HEK293 (cell line): ENCODE measurements around the gene KIF23.

Experiments
- HOXC10 ChIP-seq: sonication (generic); formaldehyde crosslinking; IDR thresholded peaks from 2 replicates; pipeline ENCODE4 v1.8.1; 2023; ENCODE audit warnings: mild to moderate bottlenecking, missing genetic modification reagents
- KLF10 ChIP-seq: fragments of 450-650 bp; IDR thresholded peaks from 2 replicates; pipeline ENCODE4 v1.5.1; 2018; ENCODE audit warnings: missing biosample characterization, mild to moderate bottlenecking, missing genetic modification characterization
- WT1 ChIP-seq: fragments of 450-650 bp; formaldehyde crosslinking; IDR thresholded peaks from 2 replicates; pipeline ENCODE4 v1.5.1; 2016; ENCODE audit warnings: missing biosample characterization, missing genetic modification characterization
- ZFP37 ChIP-seq: fragments of 450-650 bp; formaldehyde crosslinking; IDR thresholded peaks from 2 replicates; pipeline ENCODE4 v1.5.1; 2016; ENCODE audit warnings: missing biosample characterization, missing genetic modification characterization
- ZNF221 ChIP-seq: fragments of 450-650 bp; formaldehyde crosslinking; IDR thresholded peaks from 2 replicates; pipeline ENCODE4 v1.5.1; 2017; ENCODE audit warnings: missing biosample characterization, missing genetic modification characterization, borderline replicate concordance
- ZNF274 ChIP-seq, 2 experiments: fragments of 200-500 bp in 1 of 2; fragments of 450-650 bp in 1 of 2; sonication (Bioruptor generic) in 1 of 2; formaldehyde crosslinking in 1 of 2; IDR thresholded peaks; 2 replicates each; pipeline versions ENCODE4 v1.5.1 to v1.6.1; 2014 to 2016; ENCODE audit warnings: borderline replicate concordance in 1 of 2, inconsistent platforms in 1 of 2, low read length in 1 of 2, missing biosample characterization in 1 of 2, missing genetic modification characterization in 1 of 2
- ZNF76 ChIP-seq: fragments of 450-650 bp; formaldehyde crosslinking; IDR thresholded peaks from 2 replicates; pipeline ENCODE4; 2016; ENCODE audit warnings: low read depth, missing biosample characterization, missing genetic modification characterization, borderline replicate concordance
- ZNF777 ChIP-seq: fragments of 450-650 bp; formaldehyde crosslinking; IDR thresholded peaks from 2 replicates; pipeline ENCODE4 v1.5.1; 2017; ENCODE audit warnings: missing biosample characterization, missing genetic modification characterization, borderline replicate concordance
- ZNF830 ChIP-seq: fragments of 450-650 bp; IDR thresholded peaks from 2 replicates; pipeline ENCODE4 v1.5.0; 2018; ENCODE audit warnings: missing biosample characterization, missing genetic modification characterization, low read depth, mild to moderate bottlenecking, moderate library complexity
- TF ChIP-seq, protein P1 (sequence below): fragments of 450-650 bp; formaldehyde crosslinking; IDR thresholded peaks from 2 replicates; pipeline ENCODE4 v1.5.1; 2016; ENCODE audit warnings: missing biosample characterization, missing genetic modification characterization
- TF ChIP-seq, protein P2 (sequence below): fragments of 450-650 bp; formaldehyde crosslinking; IDR thresholded peaks from 2 replicates; pipeline ENCODE4 v1.5.1; 2016; ENCODE audit warnings: missing biosample characterization, missing genetic modification characterization
- TF ChIP-seq, protein P3 (sequence below): fragments of 450-650 bp; formaldehyde crosslinking; IDR thresholded peaks from 2 replicates; pipeline ENCODE4 v1.5.1; 2016; ENCODE audit warnings: missing biosample characterization, missing genetic modification characterization, low read depth
- TF ChIP-seq, protein P4 (sequence below): fragments of 450-650 bp; formaldehyde crosslinking; IDR thresholded peaks from 2 replicates; pipeline ENCODE4 v1.5.1; 2016; ENCODE audit warnings: missing biosample characterization, missing genetic modification characterization
- TF ChIP-seq, protein P5 (sequence below): fragments of 450-650 bp; formaldehyde crosslinking; conservative IDR thresholded peaks from 2 replicates; pipeline ENCODE4 v1.5.1; 2016; ENCODE audit warnings: low read depth, missing biosample characterization, missing genetic modification characterization

DNA sequence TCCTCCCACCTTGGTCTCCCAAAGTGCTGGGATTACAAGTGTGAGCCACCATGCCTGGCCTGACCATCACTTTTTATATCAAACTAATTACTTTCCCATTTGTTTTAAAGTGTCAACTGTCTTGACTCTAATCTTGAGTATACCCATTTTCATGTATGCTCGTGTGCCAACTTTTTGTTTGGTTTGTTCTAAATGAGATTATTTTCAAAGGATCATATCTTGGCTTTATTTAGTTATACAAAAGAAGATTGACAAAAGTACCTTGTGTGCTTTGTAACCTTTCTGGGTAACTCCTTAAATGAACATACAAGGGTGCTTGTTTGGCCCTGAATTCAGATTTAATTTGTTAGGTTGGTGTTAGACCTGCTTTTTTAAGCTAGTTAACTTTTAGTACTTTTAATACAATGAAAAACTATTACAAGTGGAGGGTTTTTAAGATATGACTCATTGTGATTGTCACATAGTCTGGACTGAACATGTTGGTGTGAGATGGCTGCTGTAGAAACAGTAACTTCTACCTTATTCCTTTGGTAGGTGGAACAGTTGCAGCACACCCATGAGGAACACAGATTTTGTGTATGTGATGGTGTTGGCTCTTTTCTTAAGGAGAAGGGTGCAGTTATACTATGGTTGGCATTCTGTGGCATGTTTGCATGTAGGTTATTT lies 10.7 kb downstream of the KIF23 start:
- TF ChIP-seq WT1 (tag by site-specific recombination) (no peak), ZNF76 (tag by site-specific recombination) (no peak), HOXC10 (CRISPR knock-in tag) (no peak), ZNF777 (no peak), KLF10 (tag by site-specific recombination) (no peak), ZFP37 (tag by site-specific recombination) (no peak), ZNF830 (no peak), ZNF274 (IDR thresholded peaks at IDR 0.05; ENCODE audit: low read length) (no peak), ZNF274 (tag by site-specific recombination; IDR thresholded peaks at IDR 0.05; ENCODE audit: borderline replicate concordance) (no peak), ZNF221 (no peak)
- TF ChIP-seq, protein P1, sequence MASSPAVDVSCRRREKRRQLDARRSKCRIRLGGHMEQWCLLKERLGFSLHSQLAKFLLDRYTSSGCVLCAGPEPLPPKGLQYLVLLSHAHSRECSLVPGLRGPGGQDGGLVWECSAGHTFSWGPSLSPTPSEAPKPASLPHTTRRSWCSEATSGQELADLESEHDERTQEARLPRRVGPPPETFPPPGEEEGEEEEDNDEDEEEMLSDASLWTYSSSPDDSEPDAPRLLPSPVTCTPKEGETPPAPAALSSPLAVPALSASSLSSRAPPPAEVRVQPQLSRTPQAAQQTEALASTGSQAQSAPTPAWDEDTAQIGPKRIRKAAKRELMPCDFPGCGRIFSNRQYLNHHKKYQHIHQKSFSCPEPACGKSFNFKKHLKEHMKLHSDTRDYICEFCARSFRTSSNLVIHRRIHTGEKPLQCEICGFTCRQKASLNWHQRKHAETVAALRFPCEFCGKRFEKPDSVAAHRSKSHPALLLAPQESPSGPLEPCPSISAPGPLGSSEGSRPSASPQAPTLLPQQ (tag by site-specific recombination), result no peak
- TF ChIP-seq, protein P2, sequence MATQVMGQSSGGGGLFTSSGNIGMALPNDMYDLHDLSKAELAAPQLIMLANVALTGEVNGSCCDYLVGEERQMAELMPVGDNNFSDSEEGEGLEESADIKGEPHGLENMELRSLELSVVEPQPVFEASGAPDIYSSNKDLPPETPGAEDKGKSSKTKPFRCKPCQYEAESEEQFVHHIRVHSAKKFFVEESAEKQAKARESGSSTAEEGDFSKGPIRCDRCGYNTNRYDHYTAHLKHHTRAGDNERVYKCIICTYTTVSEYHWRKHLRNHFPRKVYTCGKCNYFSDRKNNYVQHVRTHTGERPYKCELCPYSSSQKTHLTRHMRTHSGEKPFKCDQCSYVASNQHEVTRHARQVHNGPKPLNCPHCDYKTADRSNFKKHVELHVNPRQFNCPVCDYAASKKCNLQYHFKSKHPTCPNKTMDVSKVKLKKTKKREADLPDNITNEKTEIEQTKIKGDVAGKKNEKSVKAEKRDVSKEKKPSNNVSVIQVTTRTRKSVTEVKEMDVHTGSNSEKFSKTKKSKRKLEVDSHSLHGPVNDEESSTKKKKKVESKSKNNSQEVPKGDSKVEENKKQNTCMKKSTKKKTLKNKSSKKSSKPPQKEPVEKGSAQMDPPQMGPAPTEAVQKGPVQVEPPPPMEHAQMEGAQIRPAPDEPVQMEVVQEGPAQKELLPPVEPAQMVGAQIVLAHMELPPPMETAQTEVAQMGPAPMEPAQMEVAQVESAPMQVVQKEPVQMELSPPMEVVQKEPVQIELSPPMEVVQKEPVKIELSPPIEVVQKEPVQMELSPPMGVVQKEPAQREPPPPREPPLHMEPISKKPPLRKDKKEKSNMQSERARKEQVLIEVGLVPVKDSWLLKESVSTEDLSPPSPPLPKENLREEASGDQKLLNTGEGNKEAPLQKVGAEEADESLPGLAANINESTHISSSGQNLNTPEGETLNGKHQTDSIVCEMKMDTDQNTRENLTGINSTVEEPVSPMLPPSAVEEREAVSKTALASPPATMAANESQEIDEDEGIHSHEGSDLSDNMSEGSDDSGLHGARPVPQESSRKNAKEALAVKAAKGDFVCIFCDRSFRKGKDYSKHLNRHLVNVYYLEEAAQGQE, result no peak
- TF ChIP-seq, protein P3, sequence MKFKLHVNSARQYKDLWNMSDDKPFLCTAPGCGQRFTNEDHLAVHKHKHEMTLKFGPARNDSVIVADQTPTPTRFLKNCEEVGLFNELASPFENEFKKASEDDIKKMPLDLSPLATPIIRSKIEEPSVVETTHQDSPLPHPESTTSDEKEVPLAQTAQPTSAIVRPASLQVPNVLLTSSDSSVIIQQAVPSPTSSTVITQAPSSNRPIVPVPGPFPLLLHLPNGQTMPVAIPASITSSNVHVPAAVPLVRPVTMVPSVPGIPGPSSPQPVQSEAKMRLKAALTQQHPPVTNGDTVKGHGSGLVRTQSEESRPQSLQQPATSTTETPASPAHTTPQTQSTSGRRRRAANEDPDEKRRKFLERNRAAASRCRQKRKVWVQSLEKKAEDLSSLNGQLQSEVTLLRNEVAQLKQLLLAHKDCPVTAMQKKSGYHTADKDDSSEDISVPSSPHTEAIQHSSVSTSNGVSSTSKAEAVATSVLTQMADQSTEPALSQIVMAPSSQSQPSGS, result no peak
- TF ChIP-seq, protein P4, sequence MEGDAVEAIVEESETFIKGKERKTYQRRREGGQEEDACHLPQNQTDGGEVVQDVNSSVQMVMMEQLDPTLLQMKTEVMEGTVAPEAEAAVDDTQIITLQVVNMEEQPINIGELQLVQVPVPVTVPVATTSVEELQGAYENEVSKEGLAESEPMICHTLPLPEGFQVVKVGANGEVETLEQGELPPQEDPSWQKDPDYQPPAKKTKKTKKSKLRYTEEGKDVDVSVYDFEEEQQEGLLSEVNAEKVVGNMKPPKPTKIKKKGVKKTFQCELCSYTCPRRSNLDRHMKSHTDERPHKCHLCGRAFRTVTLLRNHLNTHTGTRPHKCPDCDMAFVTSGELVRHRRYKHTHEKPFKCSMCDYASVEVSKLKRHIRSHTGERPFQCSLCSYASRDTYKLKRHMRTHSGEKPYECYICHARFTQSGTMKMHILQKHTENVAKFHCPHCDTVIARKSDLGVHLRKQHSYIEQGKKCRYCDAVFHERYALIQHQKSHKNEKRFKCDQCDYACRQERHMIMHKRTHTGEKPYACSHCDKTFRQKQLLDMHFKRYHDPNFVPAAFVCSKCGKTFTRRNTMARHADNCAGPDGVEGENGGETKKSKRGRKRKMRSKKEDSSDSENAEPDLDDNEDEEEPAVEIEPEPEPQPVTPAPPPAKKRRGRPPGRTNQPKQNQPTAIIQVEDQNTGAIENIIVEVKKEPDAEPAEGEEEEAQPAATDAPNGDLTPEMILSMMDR (tag by site-specific recombination), result no peak
- TF ChIP-seq, protein P5, sequence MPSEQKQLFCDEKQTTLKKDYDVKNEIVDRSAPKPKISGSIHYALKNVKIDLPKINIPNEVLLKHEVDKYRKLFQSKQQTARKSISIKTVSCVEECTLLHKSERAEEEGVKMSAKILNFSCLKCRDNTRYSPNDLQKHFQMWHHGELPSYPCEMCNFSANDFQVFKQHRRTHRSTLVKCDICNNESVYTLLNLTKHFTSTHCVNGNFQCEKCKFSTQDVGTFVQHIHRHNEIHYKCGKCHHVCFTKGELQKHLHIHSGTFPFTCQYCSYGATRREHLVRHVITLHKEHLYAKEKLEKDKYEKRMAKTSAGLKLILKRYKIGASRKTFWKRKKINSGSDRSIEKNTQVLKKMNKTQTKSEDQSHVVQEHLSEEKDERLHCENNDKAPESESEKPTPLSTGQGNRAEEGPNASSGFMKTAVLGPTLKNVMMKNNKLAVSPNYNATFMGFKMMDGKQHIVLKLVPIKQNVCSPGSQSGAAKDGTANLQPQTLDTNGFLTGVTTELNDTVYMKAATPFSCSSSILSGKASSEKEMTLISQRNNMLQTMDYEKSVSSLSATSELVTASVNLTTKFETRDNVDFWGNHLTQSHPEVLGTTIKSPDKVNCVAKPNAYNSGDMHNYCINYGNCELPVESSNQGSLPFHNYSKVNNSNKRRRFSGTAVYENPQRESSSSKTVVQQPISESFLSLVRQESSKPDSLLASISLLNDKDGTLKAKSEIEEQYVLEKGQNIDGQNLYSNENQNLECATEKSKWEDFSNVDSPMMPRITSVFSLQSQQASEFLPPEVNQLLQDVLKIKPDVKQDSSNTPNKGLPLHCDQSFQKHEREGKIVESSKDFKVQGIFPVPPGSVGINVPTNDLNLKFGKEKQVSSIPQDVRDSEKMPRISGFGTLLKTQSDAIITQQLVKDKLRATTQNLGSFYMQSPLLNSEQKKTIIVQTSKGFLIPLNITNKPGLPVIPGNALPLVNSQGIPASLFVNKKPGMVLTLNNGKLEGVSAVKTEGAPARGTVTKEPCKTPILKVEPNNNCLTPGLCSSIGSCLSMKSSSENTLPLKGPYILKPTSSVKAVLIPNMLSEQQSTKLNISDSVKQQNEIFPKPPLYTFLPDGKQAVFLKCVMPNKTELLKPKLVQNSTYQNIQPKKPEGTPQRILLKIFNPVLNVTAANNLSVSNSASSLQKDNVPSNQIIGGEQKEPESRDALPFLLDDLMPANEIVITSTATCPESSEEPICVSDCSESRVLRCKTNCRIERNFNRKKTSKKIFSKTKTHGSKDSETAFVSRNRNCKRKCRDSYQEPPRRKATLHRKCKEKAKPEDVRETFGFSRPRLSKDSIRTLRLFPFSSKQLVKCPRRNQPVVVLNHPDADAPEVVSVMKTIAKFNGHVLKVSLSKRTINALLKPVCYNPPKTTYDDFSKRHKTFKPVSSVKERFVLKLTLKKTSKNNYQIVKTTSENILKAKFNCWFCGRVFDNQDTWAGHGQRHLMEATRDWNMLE (tag by site-specific recombination), result no peak
